Peyer's patch (tissue), 4 donors: Measurements from ENCODE around the gene CARD16.
"Not testable (repeated sequence)": the region's sequence is repeated elsewhere in the genome, so short reads cannot be mapped to it uniquely, and the experiment has no call there.

Experiments
- CTCF ChIP-seq, 6 experiments: fragments of 450-650 bp in 4 of 6; fragments of 200-600 bp in 2 of 6; sonication (generic) in 1 of 6; IDR thresholded peaks; one replicate each; pipeline ENCODE4 v1.5.1; 2017 to 2019; ENCODE audit warnings: antibody characterized with exemption in 6 of 6, mild to moderate bottlenecking in 3 of 6, moderate library complexity in 1 of 6
- POLR2A ChIP-seq, 2 donors: fragments of 450-650 bp; IDR thresholded peaks; one replicate each; pipeline ENCODE4 v1.5.1; 2017; ENCODE audit warnings: antibody characterized with exemption in 2 of 2, mild to moderate bottlenecking in 2 of 2, moderate library complexity in 2 of 2

DNA sequence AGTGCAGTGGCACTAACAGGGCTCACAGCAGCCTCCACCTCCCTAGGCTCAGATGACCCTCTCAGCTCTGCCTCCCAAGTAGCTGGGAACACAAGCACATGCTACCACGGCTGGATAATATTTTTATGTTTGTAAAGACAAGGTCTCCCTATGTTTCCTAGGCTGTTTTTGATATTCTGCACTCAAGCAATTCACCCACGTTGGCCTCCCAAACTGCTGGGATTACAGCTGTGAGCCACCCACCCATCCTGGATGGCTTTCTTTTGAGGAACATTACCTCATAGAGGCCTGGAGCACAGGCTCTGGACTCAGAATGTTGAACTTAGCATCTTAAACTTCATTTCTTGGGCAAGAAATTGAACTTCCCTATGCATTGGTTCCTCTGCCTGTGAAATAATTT, 26.9 kb upstream of the CARD16 start:
- not testable (repeated sequence) for TF ChIP-seq CTCF, POLR2A (IDR thresholded peaks at IDR 0.05)
